Osteoblast (primary cell): ENCODE measurements around the gene BBS1. TPM values are rescaled to one million over a fixed set of nuclear protein-coding genes. Genes with fewer than 3 reads are reported as not detected.
"Not testable (repeated sequence)": the region's sequence is repeated elsewhere in the genome, so short reads cannot be mapped to it uniquely, and the experiment has no call there.

Source experiments
- DNase-seq: peaks from one replicate; pipeline ENCODE4 v3.0.0; 2011; ENCODE audit warnings: low spot score, mixed read lengths; ENCODE audit not compliant: insufficient read length; ENCODE audit errors: missing footprints
- H2AFZ ChIP-seq: 2 replicates; pipeline ENCODE4 v1.6.0; 2011; ENCODE audit warnings: mild to moderate bottlenecking, low read length
- H3K27ac ChIP-seq: 2 replicates; pipeline ENCODE4 v1.5.1; 2011; ENCODE audit warnings: mild to moderate bottlenecking, low read depth, low read length, moderate library complexity
- H3K27me3 ChIP-seq: 2 replicates; pipeline ENCODE4 v1.6.0; 2012; ENCODE audit warnings: mild to moderate bottlenecking, control low read depth, inconsistent platforms, low read length, moderate library complexity; ENCODE audit not compliant: insufficient read depth
- H3K36me3 ChIP-seq: 2 replicates; pipeline ENCODE4 v1.5.1; 2011; ENCODE audit warnings: mild to moderate bottlenecking, low read length, control low read depth, moderate library complexity; ENCODE audit not compliant: insufficient read depth
- H3K4me1 ChIP-seq: 2 replicates; pipeline ENCODE4 v1.5.1; 2011; ENCODE audit warnings: mild to moderate bottlenecking, low read length, control low read depth, moderate library complexity; ENCODE audit not compliant: insufficient read depth
- H3K4me2 ChIP-seq: 2 replicates; pipeline ENCODE4 v1.6.0; 2011; ENCODE audit warnings: mild to moderate bottlenecking, low read length; ENCODE audit not compliant: insufficient read depth
- H3K4me3 ChIP-seq: fragments of 200-600 bp; sonication (generic); 3 replicates; pipeline ENCODE4 v1.5.1; 2012; ENCODE audit warnings: mild to moderate bottlenecking, low read length, inconsistent platforms; ENCODE audit not compliant: insufficient read depth
- H3K79me2 ChIP-seq: 2 replicates; pipeline ENCODE4 v1.6.0; 2012; ENCODE audit warnings: mild to moderate bottlenecking, low read length, control low read depth, inconsistent platforms; ENCODE audit not compliant: insufficient read depth
- H3K9me3 ChIP-seq: 2 replicates; pipeline ENCODE4 v1.5.1; 2011; ENCODE audit warnings: low read depth, low read length, control low read depth
- H4K20me1 ChIP-seq: 2 replicates; pipeline ENCODE4 v1.6.0; 2012; ENCODE audit warnings: mild to moderate bottlenecking, low read length, control low read depth; ENCODE audit not compliant: insufficient read depth
- total RNA-seq: library from RNA; depleted of rRNA; stranded (reverse); fragments of >200 nt; gene quantifications from 2 replicates; pipeline ENCODE4 v1.2.3, GENCODE V29; 2012
- TF ChIP-seq, protein P1 (sequence below): IDR thresholded peaks from 2 replicates; pipeline ENCODE4 v1.5.1; 2011; ENCODE audit warnings: mild to moderate bottlenecking, low read depth, low read length, moderate library complexity; ENCODE audit errors: extremely low read depth

Gene BBS1
- total RNA-seq, 1 donor: 43.8 TPM

GRCh38 chr11:66532784-66533183, 22.3 kb downstream of the BBS1 start:
- TF ChIP-seq, protein P1, sequence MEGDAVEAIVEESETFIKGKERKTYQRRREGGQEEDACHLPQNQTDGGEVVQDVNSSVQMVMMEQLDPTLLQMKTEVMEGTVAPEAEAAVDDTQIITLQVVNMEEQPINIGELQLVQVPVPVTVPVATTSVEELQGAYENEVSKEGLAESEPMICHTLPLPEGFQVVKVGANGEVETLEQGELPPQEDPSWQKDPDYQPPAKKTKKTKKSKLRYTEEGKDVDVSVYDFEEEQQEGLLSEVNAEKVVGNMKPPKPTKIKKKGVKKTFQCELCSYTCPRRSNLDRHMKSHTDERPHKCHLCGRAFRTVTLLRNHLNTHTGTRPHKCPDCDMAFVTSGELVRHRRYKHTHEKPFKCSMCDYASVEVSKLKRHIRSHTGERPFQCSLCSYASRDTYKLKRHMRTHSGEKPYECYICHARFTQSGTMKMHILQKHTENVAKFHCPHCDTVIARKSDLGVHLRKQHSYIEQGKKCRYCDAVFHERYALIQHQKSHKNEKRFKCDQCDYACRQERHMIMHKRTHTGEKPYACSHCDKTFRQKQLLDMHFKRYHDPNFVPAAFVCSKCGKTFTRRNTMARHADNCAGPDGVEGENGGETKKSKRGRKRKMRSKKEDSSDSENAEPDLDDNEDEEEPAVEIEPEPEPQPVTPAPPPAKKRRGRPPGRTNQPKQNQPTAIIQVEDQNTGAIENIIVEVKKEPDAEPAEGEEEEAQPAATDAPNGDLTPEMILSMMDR: no peak
- no peak for DNase-seq
- no peaks in the 10 kb centered on the region for H4K20me1 ChIP-seq
- no peaks in the 10 kb centered on the region for H3K4me1 ChIP-seq
- H3K79me2 ChIP-seq: no peaks in the 10 kb centered on the region
- H3K9me3 ChIP-seq: no peaks in the 10 kb centered on the region
- H3K27me3 ChIP-seq: no peaks in the 10 kb centered on the region
- H3K4me2 ChIP-seq: no peak overlapping the region
- no peak overlapping the region for H3K4me3 ChIP-seq
- no peak overlapping the region for H3K27ac ChIP-seq
- peaks cover 7% of the 10 kb centered on the region for H3K36me3 ChIP-seq
- H2AFZ ChIP-seq: no peak overlapping the region

- H3K4me3 ChIP-seq: no peak overlapping the region
- TF ChIP-seq, protein P1: no peak
Observed at GRCh38 chr11:66539170-66539869, 28.9 kb downstream of the BBS1 start.

GRCh38 chr11:66539870-66540213, 29.4 kb downstream of the BBS1 start:
- no peaks in the 10 kb centered on the region for H3K9me3 ChIP-seq
- peaks cover 14% of the 10 kb centered on the region for H3K4me1 ChIP-seq
- H3K27me3 ChIP-seq: no peaks in the 10 kb centered on the region
- no peak overlapping the region for H3K4me3 ChIP-seq
- H4K20me1 ChIP-seq: peaks cover 5% of the 10 kb centered on the region
- no peak overlapping the region for H3K4me2 ChIP-seq
- DNase-seq: peak; percentile 30
- H3K27ac ChIP-seq: no peak overlapping the region
- TF ChIP-seq, protein P1: no peak
- peaks cover 23% of the 10 kb centered on the region for H3K36me3 ChIP-seq
- H2AFZ ChIP-seq: no peak overlapping the region
- H3K79me2 ChIP-seq: peaks cover 4% of the 10 kb centered on the region

More at GRCh38 chr11:66539170-66539869, 28.9 kb downstream of the BBS1 start:
- H3K27me3 ChIP-seq: no peaks in the 10 kb centered on the region
- H3K36me3 ChIP-seq: peaks cover 23% of the 10 kb centered on the region
- no peak overlapping the region for H2AFZ ChIP-seq
- H3K9me3 ChIP-seq: no peaks in the 10 kb centered on the region
- peaks cover 12% of the 10 kb centered on the region for H3K4me1 ChIP-seq
- H3K79me2 ChIP-seq: peaks cover 3% of the 10 kb centered on the region
- no peak overlapping the region for H3K4me2 ChIP-seq
- peaks cover 5% of the 10 kb centered on the region for H4K20me1 ChIP-seq
- H3K27ac ChIP-seq: no peak overlapping the region
- peak; percentile 10 for DNase-seq

DNA sequence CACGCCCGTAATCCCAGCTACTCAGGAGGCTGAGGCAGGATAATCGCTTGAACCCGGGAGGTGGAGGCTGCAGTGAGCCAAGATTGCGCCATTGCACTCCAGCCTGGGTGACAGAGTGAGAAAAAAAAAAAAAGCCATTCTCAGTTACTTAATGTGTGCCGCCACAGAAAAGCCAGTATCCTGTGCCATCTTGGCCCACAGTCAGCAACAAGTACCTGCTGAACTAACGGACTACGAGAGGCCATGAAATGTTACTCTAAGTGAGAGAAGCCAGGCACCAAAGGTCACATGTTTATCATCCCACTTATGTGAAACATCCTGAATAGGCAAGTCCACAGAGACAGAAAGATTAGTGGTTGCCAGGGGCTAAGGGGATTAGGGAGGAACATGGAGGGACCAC, 30.2 kb downstream of the BBS1 start:
- H4K20me1 ChIP-seq, H3K27ac ChIP-seq, H3K79me2 ChIP-seq, H3K4me2 ChIP-seq, H3K27me3 ChIP-seq, H3K4me3 ChIP-seq, H3K9me3 ChIP-seq, DNase-seq, H2AFZ ChIP-seq: not testable (repeated sequence)
- Histone ChIP-seq H3K4me1 (peaks cover 17% of the 10 kb centered on the region), H3K36me3 (peaks cover 20% of the 10 kb centered on the region)
